Stimulated activated CD4-positive, alpha-beta T cell treated with anti-CD3 and anti-CD28 coated beads, Interleukin-1b, Interleukin-23, amount 100 ng/mL, for 24 hours (primary cell): ENCODE results near the gene UBN2.
A peak's percentile ranks its signal among the peaks of the same experiment; 100 is the strongest.
"Not testable (repeated sequence)": the region's sequence is repeated elsewhere in the genome, so short reads cannot be mapped to it uniquely, and the experiment has no call there.

Source experiments
- DNase-seq, 4 experiments: peaks; one replicate each; pipeline ENCODE4 v3.0.0-alpha.2; 2020; ENCODE audit warnings: low read depth in 4 of 4, low spot score in 1 of 4

The UBN2 gene

DNA sequence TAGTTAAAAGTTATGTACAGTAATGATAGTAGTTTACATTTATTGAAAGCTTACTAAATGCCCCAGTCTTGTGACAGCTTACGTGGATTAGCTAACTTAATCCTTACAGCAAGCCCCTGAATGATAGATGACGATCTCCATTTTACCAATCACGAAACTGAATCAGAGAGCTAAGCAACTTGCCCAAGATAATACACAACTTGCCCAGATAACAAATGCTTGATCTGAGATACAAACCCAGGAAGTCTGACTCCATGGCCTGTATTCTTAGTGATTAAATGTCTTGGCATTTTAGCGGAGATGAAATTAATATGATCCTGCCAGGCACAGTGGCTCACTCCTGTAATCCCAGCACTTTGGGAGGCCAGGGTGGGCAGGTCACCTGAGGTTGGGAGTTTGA lies 63.2 kb downstream of the UBN2 start:
- DNase-seq: no peak

DNA sequence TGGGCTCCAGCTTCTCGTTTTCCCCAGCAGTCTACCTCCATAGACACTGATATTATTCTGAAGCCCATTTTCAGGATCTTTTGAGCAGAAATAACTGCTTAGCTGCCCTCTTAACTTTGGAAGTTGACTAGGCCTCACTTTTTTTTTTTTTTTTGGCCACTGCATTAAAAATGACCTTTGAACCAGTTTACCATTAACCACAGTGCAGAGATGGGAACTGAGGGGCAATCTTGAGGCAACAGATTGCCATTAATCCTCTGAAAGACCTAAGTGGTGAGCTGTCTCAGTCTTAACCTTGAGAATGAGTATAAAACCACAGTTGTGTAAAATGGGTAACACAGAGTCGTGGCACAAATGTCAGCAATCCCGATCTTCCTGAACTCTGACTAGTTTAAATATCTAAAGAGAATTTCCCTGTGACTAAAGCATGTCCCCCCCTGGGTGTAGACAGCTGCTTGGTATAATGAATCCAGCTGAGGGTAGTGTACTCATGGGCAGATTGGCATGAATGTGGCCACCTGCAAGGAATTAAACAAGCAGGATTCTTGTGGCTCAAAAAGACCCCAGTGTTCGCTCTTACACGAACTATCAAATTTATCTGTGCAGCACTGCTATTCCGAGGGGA lies 64.0 kb downstream of the UBN2 start:
- DNase-seq: no peak

DNA sequence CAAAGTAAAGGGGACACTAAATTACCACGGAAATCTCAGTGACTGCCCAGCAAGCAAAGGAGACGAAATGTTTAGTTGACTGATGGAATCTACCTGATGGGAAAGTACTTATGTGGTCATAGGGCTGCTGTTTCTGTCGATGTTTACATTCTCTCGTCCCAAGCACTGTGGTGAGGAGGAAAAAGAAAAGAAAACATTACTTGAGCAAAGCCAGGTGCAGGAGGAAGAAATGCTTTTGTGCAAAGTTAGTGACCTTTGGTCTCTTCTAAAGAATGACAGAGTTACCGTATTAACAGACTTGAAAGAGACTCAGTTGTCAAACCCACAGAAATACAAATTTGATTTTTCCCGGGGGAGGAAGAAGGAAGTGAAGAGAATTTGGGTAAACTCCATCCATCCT lies 66.8 kb downstream of the UBN2 start:
- DNase-seq: no peak

DNA sequence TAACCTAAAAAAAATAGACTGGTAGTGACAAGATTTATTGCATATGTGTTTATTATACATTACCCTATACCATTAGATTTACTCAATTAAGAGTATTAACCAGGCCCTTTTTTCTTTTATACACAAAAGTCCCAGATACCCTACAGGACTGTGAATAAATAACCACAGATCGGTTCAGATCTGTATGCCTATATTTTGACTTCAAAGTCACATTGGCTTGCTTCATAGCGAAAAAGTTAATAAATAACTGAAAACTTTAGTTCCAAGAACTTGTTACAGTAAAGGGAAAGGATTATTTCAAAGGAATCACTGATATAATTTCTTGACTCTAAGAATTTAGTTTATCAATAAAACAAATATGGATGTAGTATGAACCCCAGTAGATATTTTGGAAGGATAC lies 68.3 kb downstream of the UBN2 start:
- no peak for DNase-seq

DNA sequence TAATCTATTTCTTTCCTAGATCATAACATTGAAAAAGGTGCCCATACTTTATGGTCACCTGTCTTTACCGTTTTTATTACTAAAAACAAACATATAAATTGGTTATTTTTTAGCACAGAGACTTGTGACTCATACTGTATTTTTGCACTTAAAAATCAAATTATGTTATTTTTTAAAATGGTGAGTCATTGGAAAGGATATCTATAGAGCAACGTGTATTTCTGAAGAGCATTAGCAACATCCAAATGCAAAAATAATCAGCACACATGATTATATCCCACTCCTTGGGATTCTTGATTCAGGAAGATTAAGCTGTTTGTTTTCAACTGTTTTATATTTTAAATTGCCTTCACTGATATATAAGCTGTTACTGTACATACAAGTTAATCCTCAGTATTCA lies 69.4 kb downstream of the UBN2 start:
- DNase-seq: no peak

DNA sequence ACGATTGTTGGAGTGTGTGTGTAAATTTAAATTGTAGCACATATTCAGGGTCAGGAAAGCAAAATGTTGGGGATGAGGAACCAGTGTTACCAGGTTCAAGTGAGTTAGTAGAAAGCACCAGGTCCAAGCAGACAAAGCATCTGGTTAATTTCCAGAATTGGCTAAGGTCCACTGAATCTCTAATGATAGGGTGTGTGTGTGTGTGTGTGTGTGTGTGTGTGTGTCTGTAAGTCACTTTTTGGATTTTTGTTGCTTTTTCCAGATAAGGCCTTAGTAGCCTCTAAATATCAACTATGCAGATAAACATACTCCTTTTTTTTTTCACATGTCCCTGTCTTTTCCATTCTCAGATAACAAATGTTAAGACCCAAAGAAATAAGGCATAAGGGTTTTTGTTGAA lies 73.5 kb downstream of the UBN2 start:
- DNase-seq: no peak

DNA sequence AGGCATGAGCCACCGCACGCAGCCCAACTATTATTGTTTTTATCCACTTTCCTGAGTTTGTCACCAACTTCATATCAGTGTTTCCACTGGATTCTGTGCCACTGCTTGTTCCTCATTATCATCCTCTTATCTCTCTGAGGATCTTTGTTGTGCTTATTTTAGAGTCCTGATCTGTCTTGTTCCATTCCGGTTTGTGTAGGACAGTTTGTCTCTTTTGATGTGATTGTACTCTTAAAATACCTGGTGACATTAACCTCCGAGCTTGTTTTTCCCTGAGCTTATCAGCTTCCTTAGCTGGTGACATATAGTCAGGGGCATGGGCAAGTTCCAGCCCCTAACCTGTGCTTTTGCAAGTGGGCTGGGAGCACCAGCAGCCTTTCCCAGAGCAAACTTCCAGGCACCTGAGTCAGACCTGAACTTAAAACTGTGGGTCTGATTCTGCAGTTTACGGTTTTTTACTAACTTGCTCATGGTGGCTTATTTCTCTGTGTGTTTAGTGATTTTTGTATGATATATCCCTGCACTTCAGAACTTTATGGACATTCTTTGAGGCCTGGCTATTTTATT lies 87.0 kb downstream of the UBN2 start:
- DNase-seq: no peak

DNA sequence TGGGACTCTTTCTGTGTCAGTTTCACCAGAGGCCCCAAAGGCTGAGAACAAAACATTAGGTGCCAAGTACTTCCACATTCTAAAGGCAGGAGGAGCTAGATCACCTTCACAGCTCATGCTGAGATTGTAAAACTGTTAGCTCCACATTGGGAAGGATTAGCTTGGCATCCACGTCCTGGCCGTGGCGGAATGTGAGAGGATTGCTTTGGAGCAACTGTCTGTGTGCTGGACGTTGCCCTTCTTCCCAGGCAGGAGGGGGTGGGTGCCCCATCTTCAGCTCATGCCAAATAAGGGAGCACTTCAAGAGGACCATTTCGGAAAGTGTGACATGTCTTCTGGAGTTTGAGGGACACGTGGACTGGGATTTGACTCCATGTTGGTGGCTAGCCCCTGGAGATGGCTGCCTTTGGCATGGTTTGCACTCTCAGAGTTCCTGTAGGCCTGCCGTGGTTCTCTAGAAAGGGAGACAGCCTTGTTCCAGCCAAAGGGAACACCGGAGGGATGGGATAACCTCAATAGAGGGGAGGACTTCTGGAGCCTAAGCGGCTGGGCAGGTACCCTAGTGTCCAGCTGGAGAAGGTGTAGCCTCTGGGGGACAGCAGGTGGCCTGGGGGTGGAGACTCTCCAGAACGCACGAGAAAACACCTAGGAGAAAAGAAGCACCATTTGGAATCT lies 90.2 kb downstream of the UBN2 start:
- no peak for DNase-seq

DNA sequence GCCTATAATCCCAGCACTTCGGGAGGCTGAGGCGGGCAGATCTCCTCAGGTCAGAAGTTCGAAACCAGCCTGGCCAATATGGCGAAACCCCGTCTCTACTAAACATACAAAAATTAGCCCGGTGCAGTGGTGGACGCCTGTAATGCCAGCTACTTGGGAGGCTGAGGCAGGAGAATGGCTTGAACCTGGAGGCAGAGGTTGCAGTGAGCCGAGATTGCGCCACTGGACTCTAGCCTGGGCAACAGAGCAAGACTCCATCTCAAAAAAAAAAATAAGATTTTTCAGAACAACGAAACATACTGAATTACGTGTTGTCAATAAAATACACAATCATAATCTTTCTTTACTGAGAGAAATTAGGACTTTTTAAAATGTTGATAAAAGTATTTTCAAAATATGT lies 93.7 kb downstream of the UBN2 start:
- DNase-seq: not testable (repeated sequence)

DNA sequence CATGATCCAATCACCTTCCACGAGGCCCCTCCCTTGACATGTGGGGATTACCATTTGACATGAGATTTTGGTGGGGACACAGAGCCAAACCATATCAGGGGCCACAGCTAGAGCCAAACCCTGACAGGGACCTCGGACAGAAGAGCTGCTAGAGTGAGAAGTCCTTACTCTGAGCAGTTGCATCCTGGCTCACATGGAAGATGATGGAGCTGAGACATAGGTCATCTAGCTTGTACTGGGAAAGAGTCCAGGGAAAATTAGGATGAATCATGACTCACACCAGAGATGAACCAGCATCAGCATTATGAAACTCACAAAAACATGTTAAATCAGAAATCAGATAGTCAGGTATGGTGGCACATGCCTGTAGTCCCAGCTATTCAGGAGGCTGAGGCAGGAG lies 97.3 kb downstream of the UBN2 start:
- no peak for DNase-seq

DNA sequence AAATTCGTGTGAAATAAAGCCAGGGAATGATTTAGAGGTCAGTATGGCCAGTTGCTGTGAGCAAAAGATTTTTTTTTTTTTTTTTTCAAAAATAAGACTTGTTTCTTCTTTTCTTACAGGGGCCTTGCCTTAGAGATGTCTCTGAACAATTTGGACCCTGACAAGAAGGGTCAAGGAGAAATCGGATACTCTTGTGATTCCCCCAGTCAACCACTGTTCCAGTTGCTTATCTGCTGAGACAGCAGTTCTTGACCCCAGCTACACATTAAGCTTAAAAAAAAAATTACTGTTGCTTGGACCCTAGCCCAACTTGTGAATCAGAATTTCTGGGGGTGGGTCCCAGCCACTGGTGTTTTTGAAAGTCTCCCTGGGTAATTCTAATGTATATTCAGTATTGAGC lies 98.1 kb downstream of the UBN2 start:
- DNase-seq: no peak

DNA sequence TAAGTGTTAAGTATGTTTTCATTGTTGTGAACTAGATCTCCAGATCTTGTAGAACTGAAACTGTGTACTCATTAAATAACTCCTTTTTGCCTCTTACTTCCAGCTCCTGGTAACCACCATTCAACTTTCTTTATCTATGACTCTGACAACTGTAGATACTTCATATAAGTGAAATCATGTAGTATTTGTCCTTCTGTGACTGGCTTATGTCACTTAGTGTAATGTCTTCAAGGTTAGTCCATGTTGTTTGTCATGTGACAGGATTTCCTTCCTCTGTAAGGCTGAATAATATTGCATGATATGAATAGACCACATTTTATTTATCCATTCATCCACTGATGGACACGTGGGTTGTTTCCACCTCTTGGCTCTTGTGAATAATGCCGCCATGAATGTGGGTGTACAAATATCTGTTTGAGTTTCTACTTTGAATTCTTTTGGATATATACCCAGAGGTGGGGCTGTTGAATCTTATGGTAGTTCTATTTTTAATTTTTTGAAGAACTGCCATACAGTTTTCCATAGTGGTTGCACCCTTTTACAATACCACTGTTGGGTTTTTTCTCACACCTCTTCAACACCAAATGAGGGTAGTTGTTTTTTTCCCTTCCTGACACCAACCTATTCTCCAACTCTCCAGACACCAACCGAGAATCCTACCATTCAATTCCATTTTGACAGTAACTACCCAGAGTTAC lies 99.4 kb downstream of the UBN2 start:
- no peak for DNase-seq

DNA sequence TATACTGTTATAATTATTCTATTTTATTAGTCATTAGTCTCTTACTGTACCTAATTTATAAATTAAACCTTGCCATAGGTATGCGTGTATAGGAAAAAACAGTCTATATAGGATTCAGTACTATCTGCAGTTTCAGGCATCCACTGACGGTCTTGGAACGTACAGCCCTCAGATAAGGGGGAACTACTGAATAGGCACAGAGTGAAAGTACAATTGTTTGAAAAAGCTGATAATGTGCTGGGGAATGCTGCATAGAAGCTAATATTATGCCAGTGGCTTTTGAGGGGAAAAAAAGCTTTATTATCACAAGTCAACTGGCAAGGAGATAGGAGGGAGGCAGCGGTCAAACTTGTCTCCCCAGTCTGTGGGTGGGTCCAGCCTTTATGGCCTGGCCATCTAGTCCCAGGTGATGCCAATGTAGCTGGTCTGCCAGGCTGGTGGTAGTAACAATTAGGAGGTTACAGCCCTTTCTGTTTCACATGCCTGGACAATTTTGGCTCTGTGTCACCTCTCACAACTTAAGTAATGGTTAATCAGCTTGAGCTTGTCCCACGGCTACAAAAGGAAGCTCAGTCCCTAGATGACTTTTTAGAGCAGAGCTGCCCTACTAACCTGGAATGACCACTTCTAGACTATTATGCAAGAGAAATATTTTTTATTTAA lies 101.8 kb downstream of the UBN2 start:
- DNase-seq: no peak

DNA sequence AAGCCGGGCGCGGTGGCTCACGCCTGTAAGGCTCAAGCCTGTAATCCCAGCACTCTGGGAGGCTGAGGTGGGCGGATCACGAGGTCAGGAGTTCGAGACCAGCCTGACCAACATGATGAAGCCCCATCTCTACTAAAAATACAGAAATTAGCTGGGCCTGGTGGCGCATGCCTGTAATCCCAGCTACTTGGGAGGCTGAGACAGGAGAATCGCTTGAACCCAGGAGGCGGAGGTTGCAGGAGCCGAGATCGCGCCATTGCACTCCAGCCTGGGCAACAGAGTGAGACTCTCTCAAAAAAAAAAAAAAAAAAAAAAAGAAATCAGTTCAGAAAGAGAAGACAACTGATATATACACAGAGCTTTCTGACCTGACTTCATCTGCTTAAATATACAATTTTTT lies 102.4 kb downstream of the UBN2 start:
- not testable (repeated sequence) for DNase-seq

DNA sequence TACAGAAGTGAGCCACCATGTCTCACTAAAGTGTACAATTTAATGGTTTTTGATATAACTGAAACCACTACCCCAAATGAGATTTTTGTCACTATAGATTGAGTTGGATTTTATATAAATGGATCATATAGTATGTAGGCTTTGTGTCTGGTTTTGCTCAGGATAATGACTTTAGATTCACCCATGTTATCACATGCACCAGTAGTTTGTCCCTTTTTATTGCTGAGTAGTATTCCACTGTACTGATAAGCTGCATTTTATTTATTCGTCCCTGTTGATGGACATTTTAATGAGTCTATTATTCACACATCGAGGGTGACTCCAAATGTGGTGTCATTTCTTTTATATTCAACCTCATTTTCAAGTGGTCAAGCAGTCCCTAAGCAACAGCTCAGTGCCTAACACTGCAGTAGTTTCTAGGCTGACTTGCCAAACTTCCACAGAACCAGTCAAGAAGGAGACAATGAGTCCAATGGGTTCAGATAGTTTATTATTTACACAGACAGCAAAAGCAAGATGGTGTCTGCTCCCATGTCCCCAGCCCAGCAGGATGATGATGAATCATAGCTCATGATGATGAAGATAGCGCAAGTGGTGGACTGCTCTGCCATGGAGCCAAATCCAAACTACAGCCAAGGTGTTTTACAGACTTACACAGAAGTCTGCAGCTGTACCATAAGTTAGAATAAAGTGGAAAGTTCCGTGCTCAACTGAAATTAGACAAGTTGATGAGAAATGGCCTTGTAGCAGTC lies 103.5 kb downstream of the UBN2 start:
- no peak for DNase-seq

DNA sequence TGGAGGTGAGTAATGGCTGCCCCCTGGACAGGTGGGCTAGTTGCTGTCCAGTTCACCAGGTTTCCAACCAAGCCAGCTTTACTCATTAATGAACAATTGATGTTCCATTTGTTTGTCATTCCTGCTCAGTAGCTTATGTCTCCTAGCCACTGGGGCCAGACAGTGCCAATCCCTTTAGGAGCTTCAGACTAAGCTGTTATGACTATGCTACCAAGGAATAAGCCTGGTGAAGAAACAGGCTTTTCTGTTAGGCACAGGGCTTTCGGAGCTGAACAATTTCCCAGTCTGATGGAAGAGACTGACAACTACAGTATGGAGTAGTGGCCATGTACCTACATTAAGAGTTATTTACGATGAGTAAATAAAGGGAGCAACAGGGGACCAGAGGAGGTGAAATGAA lies 108.0 kb downstream of the UBN2 start:
- no peak for DNase-seq

DNA sequence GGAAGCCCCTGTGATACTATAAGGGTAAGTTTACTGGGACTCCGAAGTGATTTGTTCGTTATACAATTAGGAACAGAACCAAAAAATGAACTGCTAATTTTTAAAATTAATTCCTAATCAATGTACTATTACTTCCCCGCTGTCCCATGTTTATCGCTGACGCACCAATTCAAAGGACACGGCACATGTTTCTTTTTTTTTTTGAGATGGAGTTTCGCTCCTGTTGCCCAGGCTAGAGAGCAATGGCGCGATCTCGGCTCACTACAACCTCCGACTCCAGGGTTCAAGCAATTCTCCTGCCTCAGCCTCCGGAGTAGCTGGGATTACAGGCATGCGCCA lies 108.6 kb downstream of the UBN2 start:
- DNase-seq: no peak

DNA sequence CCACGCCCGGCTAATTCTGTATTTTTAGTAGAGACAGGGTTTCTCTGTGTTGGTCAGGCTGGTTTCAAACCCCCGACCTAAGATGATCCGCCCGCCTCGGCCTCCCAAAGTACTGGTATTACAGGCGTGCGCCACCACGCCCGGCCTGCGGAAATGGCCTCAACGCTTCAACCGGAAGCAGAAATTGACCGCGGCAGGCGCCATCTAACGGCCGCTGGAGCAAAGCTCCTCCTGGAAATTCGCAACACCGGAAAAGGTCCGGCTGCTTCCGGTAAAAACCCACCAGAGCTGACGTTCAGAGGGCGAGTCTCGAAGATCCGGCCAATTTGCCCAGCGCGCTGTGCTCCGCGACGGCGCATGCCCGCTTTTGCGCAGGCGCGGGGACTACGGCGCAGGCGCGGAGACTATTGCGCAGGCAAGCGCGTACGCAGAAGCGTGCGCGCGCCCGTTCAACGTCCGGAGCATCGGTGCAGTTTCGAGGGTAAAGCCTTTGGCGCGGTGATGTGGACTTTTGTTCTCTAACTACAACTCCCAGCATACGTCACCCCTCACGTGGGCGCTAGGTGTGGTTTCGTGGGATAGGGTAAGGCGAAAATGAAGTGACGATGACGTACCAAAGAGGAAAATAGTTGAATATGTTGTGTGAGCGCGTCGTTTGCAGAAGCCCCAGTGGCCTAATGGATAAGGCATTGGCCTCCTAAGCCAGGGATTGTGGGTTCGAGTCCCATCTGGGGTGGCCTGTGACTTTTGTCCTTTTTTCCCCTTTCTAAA lies 109.2 kb downstream of the UBN2 start:
- DNase-seq: peak; percentile 95 to 97 (median 96)

DNA sequence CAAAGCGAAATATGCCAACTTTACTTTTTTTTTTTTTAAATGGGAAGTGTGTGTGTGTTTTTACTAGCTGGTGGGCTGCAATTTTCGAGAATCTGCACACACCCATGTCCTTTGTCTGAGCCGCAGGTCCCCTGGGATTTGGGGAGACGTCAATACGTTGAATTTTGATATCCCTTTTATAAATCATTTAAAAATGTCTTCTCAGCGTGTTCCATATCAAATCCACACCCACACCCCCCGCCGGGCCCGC lies 109.7 kb downstream of the UBN2 start:
- DNase-seq: peak in 1 of 4 experiments; percentile 67

DNA sequence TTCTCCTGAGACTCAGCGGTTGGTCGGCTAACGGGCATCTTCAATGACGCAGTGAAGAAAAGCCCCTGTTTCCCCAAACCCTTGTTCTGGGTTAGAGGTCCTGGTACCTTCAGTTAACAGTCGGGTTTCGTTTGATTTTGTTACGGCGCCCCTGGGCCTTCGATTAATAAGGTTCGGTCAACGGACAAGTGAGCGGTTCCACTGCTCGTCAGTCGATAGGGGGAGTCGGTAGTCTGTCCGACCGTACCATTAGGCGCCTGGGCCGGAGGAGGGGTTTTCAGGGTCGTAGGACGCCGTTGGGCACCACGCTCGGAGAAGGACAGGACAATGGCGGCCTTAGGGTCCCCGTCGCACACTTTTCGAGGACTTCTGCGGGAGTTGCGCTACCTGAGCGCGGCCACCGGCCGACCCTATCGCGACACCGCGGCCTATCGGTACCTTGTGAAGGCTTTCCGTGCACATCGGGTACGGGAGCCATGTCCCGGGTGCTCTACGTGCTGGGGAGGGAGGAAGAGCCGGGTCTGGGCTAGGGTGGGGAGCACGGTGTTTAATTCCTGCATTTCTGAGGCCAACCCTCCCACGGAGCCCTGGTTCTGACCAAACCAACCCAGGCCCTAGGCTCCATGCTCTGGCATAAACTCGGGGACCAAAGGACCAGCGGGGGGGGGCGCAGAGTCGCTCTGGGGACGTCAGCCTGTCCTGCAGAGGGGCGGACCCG lies 110.2 kb downstream of the UBN2 start, which contains the start of gene FMC1:
FMC1 (plus strand) TSS at position 280 of the 718 bp plus-strand sequence; CDS start at position 328, 48 bp downstream.
- DNase-seq: peak; percentile 65 to 83 (median 72)
